HG03457 (cell line): ENCODE measurements around the gene SLC26A8.
"Not testable (repeated sequence)": the region's sequence is repeated elsewhere in the genome, so short reads cannot be mapped to it uniquely, and the experiment has no call there.

Experiments used
- ATAC-seq: cut with Tn5 transposase; IDR thresholded peaks from one replicate; pipeline ENCODE4 v1.9.1; 2021; ENCODE audit warnings: moderate number of reproducible peaks; ENCODE audit not compliant: unreplicated experiment

SLC26A8 gene

GRCh38 chr6:35955071-35955470 is 69.4 kb downstream of the SLC26A8 start:
- ATAC-seq = no peak

GRCh38 chr6:35954333-35954732 is 70.1 kb downstream of the SLC26A8 start:
- ATAC-seq = no peak

GRCh38 chr6:35948725-35949124 is 75.7 kb downstream of the SLC26A8 start:
- ATAC-seq = no peak

GRCh38 chr6:35945650-35946025 is 78.8 kb downstream of the SLC26A8 start:
- ATAC-seq = no peak

GRCh38 chr6:35943390-35943789 is 81.1 kb downstream of the SLC26A8 start:
- ATAC-seq = no peak

- ATAC-seq = no peak
These were observed 82.1 kb downstream of the SLC26A8 start for GRCh38 chr6:35942355-35942754.

GRCh38 chr6:35941170-35941569 is 83.3 kb downstream of the SLC26A8 start:
- not testable (repeated sequence) for ATAC-seq

GRCh38 chr6:35940014-35940413 is 84.4 kb downstream of the SLC26A8 start:
- not testable (repeated sequence) for ATAC-seq

GRCh38 chr6:35939259-35939658 is 85.2 kb downstream of the SLC26A8 start:
- not testable (repeated sequence) for ATAC-seq

- no peak for ATAC-seq
These were observed 87.6 kb downstream of the SLC26A8 start for GRCh38 chr6:35936681-35937359.

- no peak for ATAC-seq
These were observed 89.0 kb downstream of the SLC26A8 start for GRCh38 chr6:35935469-35935868.

- ATAC-seq = no peak
These were observed 90.6 kb downstream of the SLC26A8 start for GRCh38 chr6:35933844-35934243.

GRCh38 chr6:35931873-35932272 is 92.6 kb downstream of the SLC26A8 start:
- ATAC-seq = not testable (repeated sequence)

GRCh38 chr6:35931120-35931561 is 93.3 kb downstream of the SLC26A8 start:
- no peak for ATAC-seq

- no peak for ATAC-seq
These were observed 94.8 kb downstream of the SLC26A8 start for GRCh38 chr6:35929601-35930000.

GRCh38 chr6:35926509-35927215 is 97.8 kb downstream of the SLC26A8 start:
- ATAC-seq = no peak

GRCh38 chr6:35925961-35926360 is 98.5 kb downstream of the SLC26A8 start:
- no peak for ATAC-seq

GRCh38 chr6:35924146-35924545 is 100.3 kb downstream of the SLC26A8 start:
- ATAC-seq = no peak

- ATAC-seq = no peak
These were observed 102.3 kb downstream of the SLC26A8 start for GRCh38 chr6:35922139-35922554.

GRCh38 chr6:35920793-35921732 is 103.4 kb downstream of the SLC26A8 start, which contains the start of gene SRPK1:
Gene SRPK1 (minus strand): TSS chr6:35921098. CDS start chr6:35921056, 42 bp downstream.
- ATAC-seq = peak; percentile 67
